Subcutaneous adipose tissue (tissue), 4 donors: ENCODE results near the gene ST8SIA4. TPM values are rescaled to one million over a fixed set of nuclear protein-coding genes. Genes with fewer than 3 reads are reported as not detected.

ENCODE experiments used
- total RNA-seq, 4 donors: library from RNA; depleted of rRNA; stranded (reverse); fragments of >200 nt; gene quantifications; one replicate each; pipeline ENCODE4 v1.1.0, GENCODE V29; 2016
- TF ChIP-seq, protein P1 (sequence below): fragments of 450-650 bp; IDR thresholded peaks from one replicate; pipeline ENCODE4 v1.5.1; 2016; ENCODE audit warnings: low read depth, mild to moderate bottlenecking, control low read depth, antibody characterized with exemption, moderate library complexity

Gene ST8SIA4
- total RNA-seq, 4 donors from 2014 or later, result 5.5 to 20.1 (median 12.2) TPM

DNA sequence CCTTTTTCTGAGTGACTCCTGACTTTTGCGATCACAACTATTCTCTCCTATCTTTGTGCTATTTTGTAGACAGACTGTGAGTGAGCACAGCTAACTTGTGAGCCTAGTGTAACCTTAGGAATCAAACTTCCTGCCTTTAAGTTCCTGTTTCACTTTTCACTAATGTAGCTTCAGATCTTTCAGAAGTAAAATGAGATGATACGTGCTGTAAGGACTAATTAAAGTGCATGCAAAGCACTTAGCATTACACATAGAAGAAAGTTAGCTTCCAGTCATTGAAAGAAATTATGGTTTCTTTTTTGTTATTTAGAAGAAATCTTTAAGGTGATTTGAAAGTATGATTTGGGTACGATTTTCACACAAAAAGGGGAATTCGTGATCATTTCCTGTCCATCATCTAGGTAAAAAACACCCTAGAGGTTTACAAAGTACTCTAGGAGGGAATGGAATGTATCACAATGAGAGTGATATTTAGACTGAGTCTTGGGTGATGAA is 122.7 kb downstream of the ST8SIA4 start:
- TF ChIP-seq, protein P1, sequence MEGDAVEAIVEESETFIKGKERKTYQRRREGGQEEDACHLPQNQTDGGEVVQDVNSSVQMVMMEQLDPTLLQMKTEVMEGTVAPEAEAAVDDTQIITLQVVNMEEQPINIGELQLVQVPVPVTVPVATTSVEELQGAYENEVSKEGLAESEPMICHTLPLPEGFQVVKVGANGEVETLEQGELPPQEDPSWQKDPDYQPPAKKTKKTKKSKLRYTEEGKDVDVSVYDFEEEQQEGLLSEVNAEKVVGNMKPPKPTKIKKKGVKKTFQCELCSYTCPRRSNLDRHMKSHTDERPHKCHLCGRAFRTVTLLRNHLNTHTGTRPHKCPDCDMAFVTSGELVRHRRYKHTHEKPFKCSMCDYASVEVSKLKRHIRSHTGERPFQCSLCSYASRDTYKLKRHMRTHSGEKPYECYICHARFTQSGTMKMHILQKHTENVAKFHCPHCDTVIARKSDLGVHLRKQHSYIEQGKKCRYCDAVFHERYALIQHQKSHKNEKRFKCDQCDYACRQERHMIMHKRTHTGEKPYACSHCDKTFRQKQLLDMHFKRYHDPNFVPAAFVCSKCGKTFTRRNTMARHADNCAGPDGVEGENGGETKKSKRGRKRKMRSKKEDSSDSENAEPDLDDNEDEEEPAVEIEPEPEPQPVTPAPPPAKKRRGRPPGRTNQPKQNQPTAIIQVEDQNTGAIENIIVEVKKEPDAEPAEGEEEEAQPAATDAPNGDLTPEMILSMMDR, result no peak

DNA sequence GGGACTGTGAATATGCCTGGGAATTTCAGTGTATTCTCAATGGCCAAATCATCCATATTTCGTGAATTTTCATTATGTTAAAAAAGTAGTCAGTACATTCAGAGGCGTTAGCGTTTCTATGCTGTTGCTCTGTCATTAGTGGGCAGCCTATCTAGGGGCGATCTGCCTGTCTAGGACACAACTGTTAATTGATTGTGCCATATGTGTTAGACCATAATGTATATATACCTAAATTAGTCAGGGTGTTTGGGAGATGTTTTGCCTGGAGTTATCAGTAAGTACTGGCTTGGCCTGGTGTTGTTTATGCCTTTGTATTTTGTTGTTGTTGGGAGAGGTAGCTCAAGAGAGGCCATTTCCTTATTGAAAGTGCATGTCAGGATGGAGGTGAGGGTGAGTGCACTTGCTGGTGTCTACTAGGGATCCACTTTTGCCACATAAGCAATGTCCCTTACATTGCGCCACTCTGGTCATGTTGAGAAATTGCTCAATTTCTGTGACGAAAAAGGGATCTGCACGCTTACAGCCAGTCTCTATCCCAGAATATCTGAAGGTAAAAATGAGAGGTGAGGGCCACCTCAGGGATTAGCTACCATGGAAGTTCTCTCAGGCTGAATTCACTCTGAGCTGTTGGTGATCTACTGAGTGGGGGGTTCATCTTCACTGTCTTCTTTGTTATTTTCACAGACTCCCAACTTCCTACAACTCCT is 123.3 kb downstream of the ST8SIA4 start:
- TF ChIP-seq, protein P1, result no peak

DNA sequence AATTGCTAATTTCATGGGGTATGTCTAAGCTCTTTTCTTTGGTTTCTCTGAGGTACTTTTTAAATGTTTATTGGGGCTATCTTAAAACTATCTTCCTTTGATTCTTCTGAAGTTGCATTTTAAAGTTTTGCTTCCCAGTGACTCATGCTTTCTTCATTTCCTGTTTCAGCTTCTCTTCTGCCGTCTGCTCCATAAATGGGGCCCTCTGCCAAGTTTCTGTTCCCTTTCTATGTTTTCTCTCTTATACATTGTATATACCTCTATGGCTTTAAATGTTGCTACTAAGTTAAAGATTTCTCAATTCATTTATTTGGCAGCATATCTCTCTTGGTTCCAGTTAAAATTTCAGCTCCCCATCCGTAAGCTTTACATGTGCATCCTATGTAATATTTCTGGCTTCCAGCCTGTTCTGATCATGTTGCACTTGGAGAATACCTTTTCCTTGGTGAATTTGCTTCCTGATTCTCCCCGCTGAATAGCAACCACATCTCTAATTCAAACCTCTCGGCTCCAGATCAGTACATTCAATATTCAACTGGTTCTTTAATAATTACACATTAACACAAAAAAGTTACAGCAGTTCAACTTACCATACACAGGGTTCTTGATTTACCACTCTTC is 125.3 kb downstream of the ST8SIA4 start:
- TF ChIP-seq, protein P1, result no peak

DNA sequence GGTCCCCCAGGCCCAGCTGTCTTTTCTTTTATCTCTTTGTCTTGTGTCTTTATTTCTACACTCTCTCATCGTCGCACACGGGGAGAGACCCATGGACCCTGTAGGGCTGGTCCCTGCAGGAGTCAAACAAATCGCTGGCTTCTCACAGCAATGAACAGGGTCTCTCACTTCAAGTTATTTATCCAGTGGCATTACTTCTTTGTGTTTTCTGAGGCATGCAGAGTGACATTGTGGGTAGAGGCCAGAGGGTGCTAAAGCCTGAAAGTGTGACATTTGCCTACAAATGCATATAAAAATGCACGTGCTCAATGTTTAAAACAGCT is 127.6 kb downstream of the ST8SIA4 start:
- TF ChIP-seq, protein P1, result no peak

DNA sequence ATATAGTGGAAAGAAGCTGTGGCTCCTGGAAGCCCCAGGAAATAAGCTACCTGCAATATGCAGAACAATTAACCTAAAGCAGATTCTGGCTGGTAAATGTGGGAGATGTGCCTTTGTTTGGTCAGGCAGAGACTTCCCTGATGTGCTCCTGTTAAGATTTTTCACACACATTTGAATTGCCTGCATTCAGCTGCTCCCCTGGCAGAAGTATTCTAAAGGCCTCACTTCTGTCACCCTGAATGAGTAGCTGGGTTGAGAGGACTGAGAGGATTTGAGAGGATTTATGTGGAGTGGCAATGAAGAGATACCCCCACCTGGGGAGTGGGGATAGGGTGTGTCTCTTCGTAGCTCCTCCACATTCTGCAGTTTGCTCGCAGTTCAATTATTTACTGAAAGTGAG is 130.5 kb downstream of the ST8SIA4 start:
- TF ChIP-seq, protein P1, result no peak

DNA sequence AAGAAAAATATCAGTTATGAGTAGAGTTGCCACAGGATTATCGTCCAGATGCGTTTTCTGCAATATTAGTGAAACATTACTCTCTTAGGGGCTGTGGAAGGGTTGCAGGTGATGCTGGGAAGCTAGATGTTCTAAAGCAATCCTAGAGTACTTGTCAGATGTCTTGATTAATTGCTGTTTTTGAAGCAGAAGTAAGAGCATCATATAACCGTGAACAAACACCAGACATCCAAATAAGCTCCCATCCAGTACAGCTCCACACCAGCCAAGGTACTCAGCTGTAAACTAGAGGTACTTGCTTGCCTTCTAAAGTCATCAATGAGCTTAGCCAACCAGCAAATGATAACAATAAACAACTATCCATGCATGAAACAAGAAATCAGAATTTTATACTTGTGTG is 131.1 kb downstream of the ST8SIA4 start:
- TF ChIP-seq, protein P1, result no peak

DNA sequence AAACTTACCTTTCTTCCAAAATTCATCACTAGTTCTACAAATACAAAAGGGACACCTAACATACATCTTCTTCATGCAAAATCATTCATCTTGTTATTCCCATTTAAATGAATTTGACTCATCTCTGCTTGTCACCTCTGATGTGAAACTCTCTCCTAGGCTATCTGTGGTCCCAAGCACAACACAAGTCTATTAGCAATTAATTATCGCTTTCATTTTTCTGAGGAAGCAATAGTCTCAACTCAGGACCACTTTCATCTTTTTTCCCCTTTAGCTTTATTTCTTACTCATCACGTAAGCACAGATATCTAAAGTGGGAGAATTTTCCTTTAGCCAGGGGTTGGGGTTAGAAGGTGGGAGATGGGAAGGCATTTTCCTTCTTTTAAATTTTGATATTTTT is 131.9 kb downstream of the ST8SIA4 start:
- TF ChIP-seq, protein P1, result no peak
